ENCODE data around the gene CNIH3.
"Not testable (repeated sequence)": the region's sequence is repeated elsewhere in the genome, so short reads cannot be mapped to it uniquely, and the experiment has no call there.

Gene CNIH3

GRCh38 chr1:224644553-224645154 lies 28.5 kb downstream of the CNIH3 start:
- DNase-seq: peak; percentile 54

GRCh38 chr1:224647449-224647848 lies 31.3 kb downstream of the CNIH3 start:
- DNase-seq: no peak

- DNase-seq: no peak
Measured at GRCh38 chr1:224650290-224650689, 34.2 kb downstream of the CNIH3 start.

- DNase-seq: no peak
Measured at GRCh38 chr1:224651188-224651587, 35.1 kb downstream of the CNIH3 start.

GRCh38 chr1:224656392-224656791 lies 40.3 kb downstream of the CNIH3 start:
- no peak for DNase-seq

GRCh38 chr1:224660074-224660473 lies 44.0 kb downstream of the CNIH3 start:
- no peak for DNase-seq

GRCh38 chr1:224662870-224663269 lies 46.8 kb downstream of the CNIH3 start:
- no peak for DNase-seq

GRCh38 chr1:224665016-224665415 lies 48.9 kb downstream of the CNIH3 start:
- no peak for DNase-seq

- no peak for DNase-seq
Measured at GRCh38 chr1:224666078-224666477, 50.0 kb downstream of the CNIH3 start.

GRCh38 chr1:224666913-224667312 lies 50.8 kb downstream of the CNIH3 start:
- no peak for DNase-seq

GRCh38 chr1:224668984-224669383 lies 52.9 kb downstream of the CNIH3 start:
- no peak for DNase-seq

- no peak for DNase-seq
Measured at GRCh38 chr1:224669403-224669802, 53.3 kb downstream of the CNIH3 start.

- no peak for DNase-seq
Measured at GRCh38 chr1:224670506-224670905, 54.4 kb downstream of the CNIH3 start.

- DNase-seq: no peak
Measured at GRCh38 chr1:224671076-224671475, 55.0 kb downstream of the CNIH3 start.

- no peak for DNase-seq
Measured at GRCh38 chr1:224673141-224673540, 57.0 kb downstream of the CNIH3 start.

- no peak for DNase-seq
Measured at GRCh38 chr1:224675590-224675989, 59.5 kb downstream of the CNIH3 start.

GRCh38 chr1:224676551-224676950 lies 60.4 kb downstream of the CNIH3 start:
- no peak for DNase-seq

- DNase-seq: no peak
Measured at GRCh38 chr1:224678168-224678567, 62.1 kb downstream of the CNIH3 start.

- no peak for DNase-seq
Measured at GRCh38 chr1:224679606-224680005, 63.5 kb downstream of the CNIH3 start.

- DNase-seq: no peak
Measured at GRCh38 chr1:224681816-224682215, 65.7 kb downstream of the CNIH3 start.

GRCh38 chr1:224683936-224684335 lies 67.8 kb downstream of the CNIH3 start:
- no peak for DNase-seq

GRCh38 chr1:224684979-224685425 lies 68.9 kb downstream of the CNIH3 start:
- DNase-seq: no peak

GRCh38 chr1:224686140-224686539 lies 70.0 kb downstream of the CNIH3 start:
- not testable (repeated sequence) for DNase-seq

- no peak for DNase-seq
Measured at GRCh38 chr1:224687465-224687864, 71.3 kb downstream of the CNIH3 start.

- no peak for DNase-seq
Measured at GRCh38 chr1:224689374-224689773, 73.3 kb downstream of the CNIH3 start.
